Trophoblast cell (in vitro differentiated cells and primary cell): Measurements from ENCODE around the gene HIPK2.

Experiments used
- DNase-seq, 2 donors: peaks; one replicate each; pipeline ENCODE4 v3.0.0-alpha.2; 2016
- H2AFZ ChIP-seq: 2 replicates; pipeline ENCODE4 v1.6.1; 2013; ENCODE audit warnings: low read length, moderate library complexity, mild to moderate bottlenecking; ENCODE audit not compliant: insufficient read depth, poor library complexity
- H2AK5ac ChIP-seq: 2 replicates; pipeline ENCODE4 v1.6.1; 2013; ENCODE audit warnings: mild to moderate bottlenecking, low read length
- H2BK120ac ChIP-seq: 2 replicates; pipeline ENCODE4 v1.6.1; 2013; ENCODE audit warnings: low read length, mild to moderate bottlenecking, moderate library complexity; ENCODE audit not compliant: insufficient read depth, poor library complexity
- H2BK12ac ChIP-seq: 2 replicates; pipeline ENCODE4 v1.6.1; 2013; ENCODE audit warnings: mild to moderate bottlenecking, low read length, moderate library complexity
- H2BK5ac ChIP-seq: 2 replicates; pipeline ENCODE4 v1.6.1; 2013; ENCODE audit warnings: low read length, low read depth, moderate library complexity, mild to moderate bottlenecking; ENCODE audit not compliant: poor library complexity
- H3K14ac ChIP-seq: 2 replicates; pipeline ENCODE4 v1.6.1; 2013; ENCODE audit warnings: mild to moderate bottlenecking, low read length
- H3K18ac ChIP-seq: 2 replicates; pipeline ENCODE4 v1.6.1; 2013; ENCODE audit warnings: mild to moderate bottlenecking, low read length
- H3K23ac ChIP-seq: 2 replicates; pipeline ENCODE4 v1.6.1; 2013; ENCODE audit warnings: low read length
- H3K27ac ChIP-seq: 2 replicates; pipeline ENCODE4 v1.5.1; 2013; ENCODE audit warnings: low read depth, mild to moderate bottlenecking, inconsistent platforms, low read length, moderate library complexity
- H3K27me3 ChIP-seq: 2 replicates; pipeline ENCODE4 v1.6.1; 2013; ENCODE audit warnings: inconsistent platforms, mild to moderate bottlenecking, low read length, moderate library complexity; ENCODE audit not compliant: insufficient read depth
- H3K36me3 ChIP-seq, 2 experiments: 1 replicate in 1 of 2; 2 replicates in 1 of 2; pipeline ENCODE4 v1.6.1; 2013; ENCODE audit warnings: low read length in 2 of 2, mild to moderate bottlenecking in 2 of 2, moderate library complexity in 1 of 2; ENCODE audit not compliant: insufficient read depth in 2 of 2, control insufficient read depth in 1 of 2
- H3K4ac ChIP-seq: 2 replicates; pipeline ENCODE4 v1.6.1; 2013; ENCODE audit warnings: low read depth, mild to moderate bottlenecking, low read length, moderate library complexity
- H3K4me1 ChIP-seq, 2 experiments: 1 replicate in 1 of 2; 2 replicates in 1 of 2; pipeline ENCODE4 v1.6.1; 2013; ENCODE audit warnings: low read length in 2 of 2, mild to moderate bottlenecking in 2 of 2, moderate library complexity in 1 of 2; ENCODE audit not compliant: insufficient read depth in 2 of 2, control insufficient read depth in 1 of 2
- H3K4me2 ChIP-seq: 2 replicates; pipeline ENCODE4 v1.6.1; 2013; ENCODE audit warnings: inconsistent platforms, mild to moderate bottlenecking, low read length, moderate library complexity
- H3K4me3 ChIP-seq: 2 replicates; pipeline ENCODE4 v1.5.1; 2013; ENCODE audit warnings: mild to moderate bottlenecking, low read depth, low read length, inconsistent platforms
- H3K79me1 ChIP-seq: one replicate; pipeline ENCODE4 v1.6.1; 2013; ENCODE audit warnings: low read length
- H3K79me2 ChIP-seq: 2 replicates; pipeline ENCODE4 v1.6.1; 2013; ENCODE audit warnings: low read length, mild to moderate bottlenecking; ENCODE audit not compliant: control insufficient read depth, insufficient read depth, poor library complexity
- H3K9ac ChIP-seq: 2 replicates; pipeline ENCODE4 v1.6.1; 2013; ENCODE audit warnings: mild to moderate bottlenecking, low read length
- H3K9me3 ChIP-seq: 2 replicates; pipeline ENCODE4 v1.6.1; 2013; ENCODE audit warnings: low read depth, mild to moderate bottlenecking, control low read depth, inconsistent platforms, low read length; ENCODE audit not compliant: insufficient read depth
- H4K12ac ChIP-seq: 2 replicates; pipeline ENCODE4 v1.6.1; 2013; ENCODE audit warnings: low read depth, mild to moderate bottlenecking, low read length, moderate library complexity
- H4K8ac ChIP-seq: 2 replicates; pipeline ENCODE4 v1.6.1; 2013; ENCODE audit warnings: low read depth, mild to moderate bottlenecking, low read length, moderate library complexity
- H4K91ac ChIP-seq: one replicate; pipeline ENCODE4 v1.6.1; 2013; ENCODE audit warnings: low read depth, mild to moderate bottlenecking, low read length, moderate library complexity
- WGBS: extraction: QIAGEN DNeasy Blood & Tissue Kit; methylation state at CpG from one replicate; pipeline ENCODE4 v1.1.7; 2013; ENCODE audit warnings: missing lambda C conversion rate; ENCODE audit not compliant: insufficient read length, insufficient coverage; ENCODE audit errors: extremely low coverage; 5-methylcytosine and 5-hydroxymethylcytosine counted together

HIPK2 gene

DNA sequence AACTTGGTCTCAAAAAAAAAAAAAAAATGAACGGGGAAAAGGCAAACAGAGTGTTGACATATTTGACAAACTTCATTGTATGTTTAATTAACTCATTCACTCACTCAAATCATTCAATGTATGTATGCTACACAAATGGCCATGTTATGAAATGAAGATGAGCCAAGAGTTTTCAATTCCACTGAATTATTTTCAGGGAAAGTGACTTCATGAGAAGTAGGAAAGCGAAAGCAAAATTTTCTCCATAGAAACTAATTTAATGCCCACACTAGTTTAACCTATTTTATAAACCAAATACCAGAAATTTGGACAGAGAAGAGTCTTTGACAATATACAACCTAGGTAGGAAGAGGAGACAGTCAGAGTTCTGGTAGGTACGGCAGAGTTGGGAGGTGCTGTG, 119.5 kb downstream of the HIPK2 start:
- Histone ChIP-seq H3K79me1 (no peaks in the 10 kb centered on the region), H3K4me3 (no peak overlapping the region), H2BK12ac (no peak overlapping the region), H2BK120ac (no peak overlapping the region), H3K18ac (no peak overlapping the region), H4K12ac (no peak overlapping the region), H3K4me2 (no peak overlapping the region), H3K79me2 (no peaks in the 10 kb centered on the region), H3K4me1 (peaks cover 12 to 15% of the 10 kb centered on the region in 2 experiments), H3K36me3 (no peaks in the 10 kb centered on the region), H3K27me3 (no peaks in the 10 kb centered on the region), H3K14ac (no peak overlapping the region), H3K9me3 (no peaks in the 10 kb centered on the region), H3K27ac (no peak overlapping the region), H3K23ac (no peak overlapping the region), H2BK5ac (no peak overlapping the region), H3K4ac (no peak overlapping the region), H2AFZ (no peak overlapping the region), H4K8ac (no peak overlapping the region), H2AK5ac (no peak overlapping the region), H4K91ac (no peak overlapping the region), H3K9ac (no peak overlapping the region)
- no peak for DNase-seq
- no CpG with 5 or more reads among the region's 3 CpGs for WGBS

DNA sequence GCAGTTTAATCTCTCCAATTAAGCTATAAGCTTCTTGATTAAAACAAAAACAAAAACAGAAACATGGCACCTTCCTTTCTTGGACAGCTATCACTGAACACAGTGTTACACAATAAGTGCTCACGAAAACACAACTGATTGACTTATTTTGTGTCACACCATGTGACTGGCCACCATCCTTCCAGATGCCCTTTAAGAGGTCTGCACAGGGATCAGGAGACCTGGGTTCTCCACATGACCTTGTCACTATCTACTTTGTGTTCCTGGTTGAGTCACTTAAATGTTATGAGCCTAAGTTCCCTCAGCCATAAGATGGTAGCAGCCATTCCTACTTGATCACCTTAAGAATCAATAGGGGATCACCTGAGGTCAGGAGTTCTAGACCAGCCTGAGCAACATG, 120.1 kb downstream of the HIPK2 start:
- Histone ChIP-seq H3K27me3 (no peaks in the 10 kb centered on the region), H3K18ac (no peak overlapping the region), H3K23ac (no peak overlapping the region), H3K4me1 (peaks cover 7 to 9% of the 10 kb centered on the region in 2 experiments), H3K14ac (no peak overlapping the region), H2AK5ac (no peak overlapping the region), H3K27ac (no peak overlapping the region), H4K12ac (no peak overlapping the region), H4K8ac (no peak overlapping the region), H3K79me2 (no peaks in the 10 kb centered on the region), H3K4me3 (no peak overlapping the region), H3K4ac (no peak overlapping the region), H3K79me1 (no peaks in the 10 kb centered on the region), H2BK120ac (no peak overlapping the region), H3K9ac (no peak overlapping the region), H2BK5ac (no peak overlapping the region), H2BK12ac (no peak overlapping the region), H3K9me3 (no peaks in the 10 kb centered on the region), H4K91ac (no peak overlapping the region), H3K4me2 (no peak overlapping the region), H2AFZ (no peak overlapping the region), H3K36me3 (no peaks in the 10 kb centered on the region)
- no CpG with 5 or more reads among the region's 1 CpG for WGBS
- no peak for DNase-seq

DNA sequence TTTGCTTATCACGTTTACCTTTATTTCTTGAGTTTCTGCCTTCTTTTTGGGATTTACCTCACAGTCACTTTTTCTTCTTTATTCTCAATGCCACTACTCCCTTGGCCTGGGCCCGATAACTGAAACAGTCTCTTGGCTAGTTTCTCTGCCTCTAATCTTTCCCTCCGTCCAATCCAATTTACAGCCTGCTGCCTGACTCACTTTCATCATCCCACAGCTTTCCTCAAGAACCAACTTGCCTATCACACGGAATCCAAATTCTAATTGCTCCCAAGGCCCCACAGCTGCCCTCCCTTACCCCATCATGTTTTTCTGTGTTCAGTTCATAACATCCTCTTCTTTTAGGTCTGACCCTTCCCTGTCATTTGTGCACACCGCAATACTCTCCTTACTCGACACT, 121.4 kb downstream of the HIPK2 start:
- Histone ChIP-seq H3K27me3 (no peaks in the 10 kb centered on the region), H3K79me2 (no peaks in the 10 kb centered on the region), H2AFZ (no peak overlapping the region), H4K8ac (no peak overlapping the region), H3K23ac (no peak overlapping the region), H3K14ac (no peak overlapping the region), H3K27ac (no peak overlapping the region), H3K4me3 (no peak overlapping the region), H3K4ac (no peak overlapping the region), H2BK120ac (no peak overlapping the region), H3K9ac (no peak overlapping the region), H2AK5ac (no peak overlapping the region), H2BK5ac (no peak overlapping the region), H3K4me2 (no peak overlapping the region), H3K9me3 (no peaks in the 10 kb centered on the region), H3K79me1 (no peaks in the 10 kb centered on the region), H3K18ac (no peak overlapping the region), H4K12ac (no peak overlapping the region), H3K36me3 (no peaks in the 10 kb centered on the region), H3K4me1 (peaks cover 7 to 9% of the 10 kb centered on the region in 2 experiments), H2BK12ac (no peak overlapping the region), H4K91ac (no peak overlapping the region)
- DNase-seq = no peak
- WGBS = no CpG with 5 or more reads among the region's 6 CpGs

DNA sequence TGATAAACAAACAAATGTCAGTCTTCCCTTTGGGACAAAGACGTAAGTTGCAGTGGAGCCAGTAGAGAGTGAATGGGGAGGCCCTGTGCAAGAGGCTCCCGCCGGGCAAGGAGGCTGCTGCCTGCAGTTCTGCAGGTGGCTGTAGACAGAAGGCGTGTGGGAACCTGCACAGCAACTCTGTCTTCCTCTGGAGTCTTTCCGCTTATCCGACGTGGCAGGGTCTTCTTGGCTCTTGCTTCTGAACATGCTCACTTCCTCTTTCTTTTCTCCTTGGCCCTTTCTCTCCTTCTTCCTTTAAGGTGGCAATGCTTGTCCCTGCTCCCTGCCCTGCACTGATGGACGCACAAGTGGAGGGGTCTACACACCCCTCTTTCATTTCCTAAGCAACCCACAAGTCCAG, 122.5 kb downstream of the HIPK2 start:
- no peaks in the 10 kb centered on the region for H3K9me3 ChIP-seq
- no peak overlapping the region for H2BK12ac ChIP-seq
- no peak overlapping the region for H2AFZ ChIP-seq
- no peak overlapping the region for H3K9ac ChIP-seq
- no peak overlapping the region for H3K4me3 ChIP-seq
- H3K79me1 ChIP-seq = no peaks in the 10 kb centered on the region
- H3K36me3 ChIP-seq = no peaks in the 10 kb centered on the region
- H3K4ac ChIP-seq = no peak overlapping the region
- H3K79me2 ChIP-seq = no peaks in the 10 kb centered on the region
- no peak overlapping the region for H4K12ac ChIP-seq
- H3K4me2 ChIP-seq = no peak overlapping the region
- H3K14ac ChIP-seq = no peak overlapping the region
- no peak for DNase-seq
- H4K8ac ChIP-seq = no peak overlapping the region
- no peak overlapping the region for H3K27ac ChIP-seq
- no peak overlapping the region for H2BK120ac ChIP-seq
- no CpG with 5 or more reads among the region's 8 CpGs for WGBS
- H3K4me1 ChIP-seq = peaks cover under 1% of the 10 kb centered on the region in 2 experiments
- H3K23ac ChIP-seq = no peak overlapping the region
- H2BK5ac ChIP-seq = no peak overlapping the region
- H2AK5ac ChIP-seq = no peak overlapping the region
- H3K27me3 ChIP-seq = no peaks in the 10 kb centered on the region
- no peak overlapping the region for H4K91ac ChIP-seq
- no peak overlapping the region for H3K18ac ChIP-seq
